K562 (cell line): ENCODE measurements around the gene ALG14. TPM values are rescaled to one million over a fixed set of nuclear protein-coding genes. Genes with fewer than 3 reads are reported as not detected.

ENCODE experiments used
- ARID2 ChIP-seq: fragments of 450-650 bp; IDR thresholded peaks from 2 replicates; pipeline ENCODE4 v1.6.1; 2017; ENCODE audit warnings: antibody characterized with exemption, mild to moderate bottlenecking
- ATF7 ChIP-seq: fragments of 450-650 bp; IDR thresholded peaks from 2 replicates; pipeline ENCODE4 v1.7.1; 2014; ENCODE audit warnings: mild to moderate bottlenecking, moderate library complexity
- CREM ChIP-seq: IDR thresholded peaks from 2 replicates; pipeline ENCODE4 v1.6.1; 2014; ENCODE audit warnings: antibody characterized with exemption, low read depth
- HDGF ChIP-seq: fragments of 450-650 bp; IDR thresholded peaks from 2 replicates; pipeline ENCODE4 v1.6.1; 2016
- NCOA4 ChIP-seq: fragments of 450-650 bp; IDR thresholded peaks from 2 replicates; pipeline ENCODE4 v1.6.1; 2018; ENCODE audit warnings: mild to moderate bottlenecking; ENCODE audit not compliant: partially characterized antibody
- PHB2 ChIP-seq: fragments of 450-650 bp; IDR thresholded peaks from 2 replicates; pipeline ENCODE4 v1.6.1; 2017; ENCODE audit warnings: low read depth
- TBL1XR1 ChIP-seq, 2 experiments: IDR thresholded peaks; 2 replicates each; pipeline ENCODE4 v1.6.1; 2012; ENCODE audit warnings: improper control_type of control experiment in 2 of 2, low read length in 2 of 2, mild to moderate bottlenecking in 1 of 2
- XRCC5 ChIP-seq: fragments of 200-400 bp; formaldehyde crosslinking; IDR thresholded peaks from 2 replicates; pipeline ENCODE4 v1.6.1; 2017; ENCODE audit warnings: low read depth, mild to moderate bottlenecking, low read length
- ZNF384 ChIP-seq: IDR thresholded peaks from 2 replicates; pipeline ENCODE4 v1.6.1; 2012; ENCODE audit warnings: low read depth, low read length, improper control_type of control experiment
- polyA plus RNA-seq, 8 experiments: library from polyadenylated mRNA; depleted of rRNA in 4 of 8; stranded (reverse) in 5 of 8; unstranded in 3 of 8; fragments of >200 nt; fragmentation: Nextera tagmentation in 2 of 8; fragmentation: Illumina TruSeq in 1 of 8; extraction: Ambion mirVana in 2 of 8; extraction: Trizol in 1 of 8; gene quantifications; 2 replicates each; pipeline versions ENCODE4 v1.2.1 to v1.2.3, GENCODE V29; 2011 to 2014; ENCODE audit warnings: inconsistent platforms in 1 of 8, missing spikeins in 1 of 8
- total RNA-seq, 7 experiments: library from RNA; depleted of rRNA in 6 of 7; stranded (reverse); fragments of >200 nt in 6 of 7; fragmentation: Illumina TruSeq in 2 of 7; extraction: Trizol in 2 of 7; gene quantifications; 2 replicates each; pipeline versions ENCODE4 v1.2.1 to v1.2.3, GENCODE V29; 2011 to 2021; ENCODE audit warnings: low replicate concordance in 1 of 7
- TF ChIP-seq, protein P1 (sequence below), 2 experiments: IDR thresholded peaks; 2 replicates each; pipeline ENCODE4 v1.6.1; 2012; ENCODE audit warnings: improper control_type of control experiment in 2 of 2, low read depth in 2 of 2, low read length in 2 of 2, borderline replicate concordance in 1 of 2
- TF ChIP-seq, protein P2 (sequence below): fragments of 450-650 bp; IDR thresholded peaks from 2 replicates; pipeline ENCODE4 v1.6.1; 2016; ENCODE audit warnings: mild to moderate bottlenecking
- TF ChIP-seq, protein P3 (sequence below): fragments of 450-650 bp; IDR thresholded peaks from 2 replicates; pipeline ENCODE4 v1.6.1; 2016
- TF ChIP-seq, protein P4 (sequence below): fragments of 450-650 bp; IDR thresholded peaks from 2 replicates; pipeline ENCODE4 v1.6.1; 2017; ENCODE audit warnings: antibody characterized with exemption
- TF ChIP-seq, protein P5 (sequence below): fragments of 450-650 bp; formaldehyde crosslinking; IDR thresholded peaks from 2 replicates; pipeline ENCODE4 v1.4.0; 2022; ENCODE audit warnings: missing genetic modification characterization
- TF ChIP-seq, protein P6 (sequence below), 3 experiments: IDR thresholded peaks in 2 of 3; conservative IDR thresholded peaks in 1 of 3; 2 replicates each; pipeline ENCODE4 v1.5.1; 2011 to 2012; ENCODE audit warnings: low read length in 3 of 3, mild to moderate bottlenecking in 3 of 3, control low read depth in 2 of 3, improper control_type of control experiment in 1 of 3, inconsistent platforms in 1 of 3, low read depth in 1 of 3, mixed read lengths in 1 of 3, moderate library complexity in 1 of 3; ENCODE audit not compliant: insufficient read depth in 2 of 3

The ALG14 gene
- total and polyA plus RNA-seq, 9 of the 15 experiments (the other 6 are each of a cell fraction or from before 2014, with no cell fraction given) = 2.8 to 16.2 (median 4.9) TPM

DNA sequence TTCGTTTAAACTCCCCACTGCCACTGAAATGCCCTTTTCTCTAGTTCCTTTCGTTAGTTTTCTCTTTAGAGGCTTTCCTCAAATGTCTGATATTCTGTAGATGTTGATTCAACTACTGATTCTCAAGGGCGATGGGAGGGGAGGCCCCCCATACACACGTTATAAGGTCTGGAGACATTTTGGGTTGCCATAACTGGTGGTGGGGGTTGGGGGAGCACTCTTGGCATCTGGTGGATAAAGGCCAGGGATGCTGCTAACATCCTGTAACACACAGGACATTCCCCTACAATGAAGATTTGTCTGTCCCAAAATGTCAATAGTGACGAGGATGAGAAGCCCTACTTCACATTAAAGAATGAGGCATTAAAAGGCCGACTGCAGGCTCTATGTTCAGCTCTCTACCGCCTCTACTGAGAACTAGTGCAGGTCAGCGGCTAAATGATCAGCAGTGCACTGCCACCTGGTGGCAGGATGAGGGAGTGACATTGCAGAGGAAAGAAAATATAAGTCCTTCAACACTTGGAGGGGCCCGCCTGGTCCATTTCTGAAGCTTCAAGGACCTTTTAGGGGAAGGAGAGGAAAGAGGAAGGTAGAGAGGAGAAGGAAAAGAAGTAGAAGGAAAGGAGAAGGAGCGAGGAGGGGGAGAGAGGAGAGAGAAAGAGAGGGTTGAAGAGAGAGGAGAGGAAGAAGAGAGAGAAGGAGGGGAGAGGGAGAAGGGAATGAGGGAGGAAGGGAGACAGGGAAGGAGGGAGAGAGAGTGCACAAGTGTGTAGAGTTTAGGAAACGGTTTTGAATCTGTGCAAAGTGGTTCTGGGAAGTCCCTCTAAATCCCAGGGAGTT, 29.4 kb downstream of the ALG14 start (continued):
- TF ChIP-seq, protein P1, sequence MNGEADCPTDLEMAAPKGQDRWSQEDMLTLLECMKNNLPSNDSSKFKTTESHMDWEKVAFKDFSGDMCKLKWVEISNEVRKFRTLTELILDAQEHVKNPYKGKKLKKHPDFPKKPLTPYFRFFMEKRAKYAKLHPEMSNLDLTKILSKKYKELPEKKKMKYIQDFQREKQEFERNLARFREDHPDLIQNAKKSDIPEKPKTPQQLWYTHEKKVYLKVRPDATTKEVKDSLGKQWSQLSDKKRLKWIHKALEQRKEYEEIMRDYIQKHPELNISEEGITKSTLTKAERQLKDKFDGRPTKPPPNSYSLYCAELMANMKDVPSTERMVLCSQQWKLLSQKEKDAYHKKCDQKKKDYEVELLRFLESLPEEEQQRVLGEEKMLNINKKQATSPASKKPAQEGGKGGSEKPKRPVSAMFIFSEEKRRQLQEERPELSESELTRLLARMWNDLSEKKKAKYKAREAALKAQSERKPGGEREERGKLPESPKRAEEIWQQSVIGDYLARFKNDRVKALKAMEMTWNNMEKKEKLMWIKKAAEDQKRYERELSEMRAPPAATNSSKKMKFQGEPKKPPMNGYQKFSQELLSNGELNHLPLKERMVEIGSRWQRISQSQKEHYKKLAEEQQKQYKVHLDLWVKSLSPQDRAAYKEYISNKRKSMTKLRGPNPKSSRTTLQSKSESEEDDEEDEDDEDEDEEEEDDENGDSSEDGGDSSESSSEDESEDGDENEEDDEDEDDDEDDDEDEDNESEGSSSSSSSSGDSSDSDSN (IDR thresholded peaks at IDR 0.05; ENCODE audit: borderline replicate concordance in 1 of 2, low read depth in 2 of 2, low read length in 2 of 2) = 0 out of 4 replicates have a peak, but pooled peaks of 1 of the 2 experiments have one; percentile 32
- TF ChIP-seq HDGF (peak; percentile 29; the same call in 1 of the 2 replicates), PHB2 (0 out of 2 replicates have a peak, but pooled peaks have one; percentile 33), TBL1XR1 (IDR thresholded peaks at IDR 0.05; ENCODE audit: low read length in 2 of 2) (peak in 1 of 2 experiments; percentile 41; a peak in 1 of 4 replicates), ARID2 (peak; percentile 67; the same call in 1 of the 2 replicates), NCOA4 (no peak), ZNF384 (peak; percentile 33; the same call in 1 of the 2 replicates), XRCC5 (peak; percentile 90), ATF7 (0 out of 2 replicates have a peak, but pooled peaks have one; percentile 23), CREM (peak; percentile 58)
- TF ChIP-seq, protein P2, sequence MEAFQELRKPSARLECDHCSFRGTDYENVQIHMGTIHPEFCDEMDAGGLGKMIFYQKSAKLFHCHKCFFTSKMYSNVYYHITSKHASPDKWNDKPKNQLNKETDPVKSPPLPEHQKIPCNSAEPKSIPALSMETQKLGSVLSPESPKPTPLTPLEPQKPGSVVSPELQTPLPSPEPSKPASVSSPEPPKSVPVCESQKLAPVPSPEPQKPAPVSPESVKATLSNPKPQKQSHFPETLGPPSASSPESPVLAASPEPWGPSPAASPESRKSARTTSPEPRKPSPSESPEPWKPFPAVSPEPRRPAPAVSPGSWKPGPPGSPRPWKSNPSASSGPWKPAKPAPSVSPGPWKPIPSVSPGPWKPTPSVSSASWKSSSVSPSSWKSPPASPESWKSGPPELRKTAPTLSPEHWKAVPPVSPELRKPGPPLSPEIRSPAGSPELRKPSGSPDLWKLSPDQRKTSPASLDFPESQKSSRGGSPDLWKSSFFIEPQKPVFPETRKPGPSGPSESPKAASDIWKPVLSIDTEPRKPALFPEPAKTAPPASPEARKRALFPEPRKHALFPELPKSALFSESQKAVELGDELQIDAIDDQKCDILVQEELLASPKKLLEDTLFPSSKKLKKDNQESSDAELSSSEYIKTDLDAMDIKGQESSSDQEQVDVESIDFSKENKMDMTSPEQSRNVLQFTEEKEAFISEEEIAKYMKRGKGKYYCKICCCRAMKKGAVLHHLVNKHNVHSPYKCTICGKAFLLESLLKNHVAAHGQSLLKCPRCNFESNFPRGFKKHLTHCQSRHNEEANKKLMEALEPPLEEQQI = no peak
- TF ChIP-seq, protein P3, sequence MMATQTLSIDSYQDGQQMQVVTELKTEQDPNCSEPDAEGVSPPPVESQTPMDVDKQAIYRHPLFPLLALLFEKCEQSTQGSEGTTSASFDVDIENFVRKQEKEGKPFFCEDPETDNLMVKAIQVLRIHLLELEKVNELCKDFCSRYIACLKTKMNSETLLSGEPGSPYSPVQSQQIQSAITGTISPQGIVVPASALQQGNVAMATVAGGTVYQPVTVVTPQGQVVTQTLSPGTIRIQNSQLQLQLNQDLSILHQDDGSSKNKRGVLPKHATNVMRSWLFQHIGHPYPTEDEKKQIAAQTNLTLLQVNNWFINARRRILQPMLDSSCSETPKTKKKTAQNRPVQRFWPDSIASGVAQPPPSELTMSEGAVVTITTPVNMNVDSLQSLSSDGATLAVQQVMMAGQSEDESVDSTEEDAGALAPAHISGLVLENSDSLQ = no peak
- TF ChIP-seq, protein P4, sequence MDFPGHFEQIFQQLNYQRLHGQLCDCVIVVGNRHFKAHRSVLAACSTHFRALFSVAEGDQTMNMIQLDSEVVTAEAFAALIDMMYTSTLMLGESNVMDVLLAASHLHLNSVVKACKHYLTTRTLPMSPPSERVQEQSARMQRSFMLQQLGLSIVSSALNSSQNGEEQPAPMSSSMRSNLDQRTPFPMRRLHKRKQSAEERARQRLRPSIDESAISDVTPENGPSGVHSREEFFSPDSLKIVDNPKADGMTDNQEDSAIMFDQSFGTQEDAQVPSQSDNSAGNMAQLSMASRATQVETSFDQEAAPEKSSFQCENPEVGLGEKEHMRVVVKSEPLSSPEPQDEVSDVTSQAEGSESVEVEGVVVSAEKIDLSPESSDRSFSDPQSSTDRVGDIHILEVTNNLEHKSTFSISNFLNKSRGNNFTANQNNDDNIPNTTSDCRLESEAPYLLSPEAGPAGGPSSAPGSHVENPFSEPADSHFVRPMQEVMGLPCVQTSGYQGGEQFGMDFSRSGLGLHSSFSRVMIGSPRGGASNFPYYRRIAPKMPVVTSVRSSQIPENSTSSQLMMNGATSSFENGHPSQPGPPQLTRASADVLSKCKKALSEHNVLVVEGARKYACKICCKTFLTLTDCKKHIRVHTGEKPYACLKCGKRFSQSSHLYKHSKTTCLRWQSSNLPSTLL = no peak
- TF ChIP-seq, protein P5, sequence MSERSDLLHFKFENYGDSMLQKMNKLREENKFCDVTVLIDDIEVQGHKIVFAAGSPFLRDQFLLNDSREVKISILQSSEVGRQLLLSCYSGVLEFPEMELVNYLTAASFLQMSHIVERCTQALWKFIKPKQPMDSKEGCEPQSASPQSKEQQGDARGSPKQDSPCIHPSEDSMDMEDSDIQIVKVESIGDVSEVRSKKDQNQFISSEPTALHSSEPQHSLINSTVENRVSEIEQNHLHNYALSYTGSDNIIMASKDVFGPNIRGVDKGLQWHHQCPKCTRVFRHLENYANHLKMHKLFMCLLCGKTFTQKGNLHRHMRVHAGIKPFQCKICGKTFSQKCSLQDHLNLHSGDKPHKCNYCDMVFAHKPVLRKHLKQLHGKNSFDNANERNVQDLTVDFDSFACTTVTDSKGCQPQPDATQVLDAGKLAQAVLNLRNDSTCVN (CRISPR knock-in tag) = peak; percentile 76; the same call in 1 of the 2 replicates
- TF ChIP-seq, protein P6, sequence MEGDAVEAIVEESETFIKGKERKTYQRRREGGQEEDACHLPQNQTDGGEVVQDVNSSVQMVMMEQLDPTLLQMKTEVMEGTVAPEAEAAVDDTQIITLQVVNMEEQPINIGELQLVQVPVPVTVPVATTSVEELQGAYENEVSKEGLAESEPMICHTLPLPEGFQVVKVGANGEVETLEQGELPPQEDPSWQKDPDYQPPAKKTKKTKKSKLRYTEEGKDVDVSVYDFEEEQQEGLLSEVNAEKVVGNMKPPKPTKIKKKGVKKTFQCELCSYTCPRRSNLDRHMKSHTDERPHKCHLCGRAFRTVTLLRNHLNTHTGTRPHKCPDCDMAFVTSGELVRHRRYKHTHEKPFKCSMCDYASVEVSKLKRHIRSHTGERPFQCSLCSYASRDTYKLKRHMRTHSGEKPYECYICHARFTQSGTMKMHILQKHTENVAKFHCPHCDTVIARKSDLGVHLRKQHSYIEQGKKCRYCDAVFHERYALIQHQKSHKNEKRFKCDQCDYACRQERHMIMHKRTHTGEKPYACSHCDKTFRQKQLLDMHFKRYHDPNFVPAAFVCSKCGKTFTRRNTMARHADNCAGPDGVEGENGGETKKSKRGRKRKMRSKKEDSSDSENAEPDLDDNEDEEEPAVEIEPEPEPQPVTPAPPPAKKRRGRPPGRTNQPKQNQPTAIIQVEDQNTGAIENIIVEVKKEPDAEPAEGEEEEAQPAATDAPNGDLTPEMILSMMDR (IDR thresholded peaks at IDR 0.05 in 2 of 3, conservative IDR thresholded peaks at IDR 0.05 in 1 of 3; ENCODE audit: insufficient read depth in 2 of 3, low read depth in 1 of 3, low read length in 3 of 3) = peak; percentile 99 to 100 (median 100)
